ENCODE results near the gene CACNA1A. TPM values are rescaled to one million over a fixed set of nuclear protein-coding genes. Genes with fewer than 3 reads are reported as not detected.

Gene CACNA1A
- total RNA-seq, 4 donors from 2014 or later, result 0.33 to 0.75 (median 0.43) TPM

- TF ChIP-seq POLR2A (IDR thresholded peaks at IDR 0.05; ENCODE audit: low read depth) (no peak), POLR2AphosphoS5 (IDR thresholded peaks at IDR 0.05) (no peak), CTCF (IDR thresholded peaks at IDR 0.05) (no peak), EP300 (IDR thresholded peaks at IDR 0.05) (no peak)
- no peak for DNase-seq (ENCODE audit: extremely low spot score)
- WGBS, result 51% methylated on average over 11 of the region's 12 CpGs
- peaks cover 5 to 15% (median 10%) of the 10 kb centered on the region in 4 donors for H3K4me1 ChIP-seq
- no peak overlapping the region for H3K4me3 ChIP-seq
- peaks cover 0 to 94% (median 25%) of the 10 kb centered on the region in 4 donors for H3K27me3 ChIP-seq
- H3K27ac ChIP-seq (replicated peaks in 1 of 4), result no peak overlapping the region
- no peaks in the 10 kb centered on the region for H3K36me3 ChIP-seq
- intact Hi-C loops (cut with DNase I), result no loop called here
- H3K9me3 ChIP-seq, result no peaks in the 10 kb centered on the region
Observed at GRCh38 chr19:13503570-13504235, 2.6 kb downstream of the CACNA1A start.

- WGBS, result 84% methylated on average over 6 of the region's 6 CpGs
- H3K9me3 ChIP-seq, result no peaks in the 10 kb centered on the region
- H3K4me3 ChIP-seq, result no peak overlapping the region
- peaks cover 0 to 83% (median 19%) of the 10 kb centered on the region in 4 donors for H3K27me3 ChIP-seq
- no peaks in the 10 kb centered on the region for H3K36me3 ChIP-seq
- H3K27ac ChIP-seq (replicated peaks in 1 of 4), result no peak overlapping the region
- H3K4me1 ChIP-seq, result peaks cover 5 to 15% (median 10%) of the 10 kb centered on the region in 4 donors
- TF ChIP-seq POLR2AphosphoS5 (IDR thresholded peaks at IDR 0.05) (no peak), POLR2A (IDR thresholded peaks at IDR 0.05; ENCODE audit: low read depth) (no peak), EP300 (IDR thresholded peaks at IDR 0.05) (no peak), CTCF (IDR thresholded peaks at IDR 0.05) (no peak)
- intact Hi-C loops (cut with DNase I), result no loop called here
- no peak for DNase-seq (ENCODE audit: extremely low spot score)
Observed at GRCh38 chr19:13502231-13502630, 4.0 kb downstream of the CACNA1A start.

- no peak for TF ChIP-seq POLR2AphosphoS5 (IDR thresholded peaks at IDR 0.05)
- no peak for TF ChIP-seq EP300 (IDR thresholded peaks at IDR 0.05)
- no peak for TF ChIP-seq POLR2A (IDR thresholded peaks at IDR 0.05; ENCODE audit: low read depth)
- no peak for TF ChIP-seq CTCF (IDR thresholded peaks at IDR 0.05)
- no peak overlapping the region for H3K4me3 ChIP-seq
- H3K36me3 ChIP-seq, result no peaks in the 10 kb centered on the region
- H3K9me3 ChIP-seq, result no peaks in the 10 kb centered on the region
- DNase-seq (ENCODE audit: extremely low spot score), result no peak
- no peaks in the 10 kb centered on the region for H3K4me1 ChIP-seq
- WGBS, result 83% methylated on average over 9 of the region's 9 CpGs
- H3K27ac ChIP-seq (replicated peaks in 1 of 4), result no peak overlapping the region
- peaks cover 0 to 66% (median 0%) of the 10 kb centered on the region in 4 donors for H3K27me3 ChIP-seq
- intact Hi-C loops (cut with DNase I), result no loop called here
Observed at GRCh38 chr19:13499692-13500091, 6.6 kb downstream of the CACNA1A start.

- no peak overlapping the region for H3K27ac ChIP-seq (replicated peaks in 1 of 4)
- H3K9me3 ChIP-seq, result peaks cover 0 to 7% (median 0%) of the 10 kb centered on the region in 4 donors
- no peaks in the 10 kb centered on the region for H3K36me3 ChIP-seq
- H3K27me3 ChIP-seq, result peaks cover 0 to 25% (median 2%) of the 10 kb centered on the region in 4 donors
- DNase-seq (ENCODE audit: extremely low spot score), result no peak
- no peak for TF ChIP-seq POLR2AphosphoS5 (IDR thresholded peaks at IDR 0.05)
- TF ChIP-seq EP300 (IDR thresholded peaks at IDR 0.05), result no peak
- no peak for TF ChIP-seq POLR2A (IDR thresholded peaks at IDR 0.05; ENCODE audit: low read depth)
- TF ChIP-seq CTCF (IDR thresholded peaks at IDR 0.05), result no peak
- H3K4me1 ChIP-seq, result no peaks in the 10 kb centered on the region
- WGBS, result 74% methylated on average over 1 of the region's 1 CpG
- H3K4me3 ChIP-seq, result no peak overlapping the region
- intact Hi-C loops (cut with DNase I), result no loop called here
Observed at GRCh38 chr19:13493516-13494310, 12.6 kb downstream of the CACNA1A start.

All from esophagus muscularis mucosa (tissue), 4 donors.